HCT116 (cell line): ENCODE results near the gene ARL15.

ENCODE experiments used
- CEBPB ChIP-seq: IDR thresholded peaks from 2 replicates; pipeline ENCODE4 v1.6.1; 2012; ENCODE audit warnings: low read depth
- ELF1 ChIP-seq: IDR thresholded peaks from 2 replicates; pipeline ENCODE4 v1.6.1; 2012; ENCODE audit warnings: low read depth, borderline replicate concordance
- EZH2 ChIP-seq: fragments of 200-600 bp; sonication (generic); IDR thresholded peaks from 2 replicates; pipeline ENCODE4 v1.6.1; 2017; ENCODE audit warnings: antibody characterized with exemption, mixed run types
- EZH2phosphoT487 ChIP-seq: fragments of 200-600 bp; IDR thresholded peaks from 2 replicates; pipeline ENCODE4 v1.6.1; 2018; ENCODE audit warnings: antibody characterized with exemption, borderline replicate concordance
- POLR2A ChIP-seq: IDR thresholded peaks from 2 replicates; pipeline ENCODE4 v1.7.0; 2011; ENCODE audit warnings: borderline replicate concordance; ENCODE audit not compliant: insufficient read depth, insufficient read length; ENCODE audit errors: extremely low read depth
- POLR2AphosphoS5 ChIP-seq: IDR thresholded peaks from 2 replicates; pipeline ENCODE4 v1.6.1; 2011; ENCODE audit warnings: mild to moderate bottlenecking, low read depth, low read length, moderate library complexity
- RAD21 ChIP-seq: IDR thresholded peaks from 2 replicates; pipeline ENCODE4 v1.6.1; 2012; ENCODE audit warnings: low read depth, mild to moderate bottlenecking
- YY1 ChIP-seq: IDR thresholded peaks from 2 replicates; pipeline ENCODE4 v1.6.1; 2011; ENCODE audit warnings: low read length, low read depth, moderate library complexity, mild to moderate bottlenecking; ENCODE audit not compliant: insufficient replicate concordance; ENCODE audit errors: extremely low read depth
- ZFX ChIP-seq: fragments of 450-650 bp; IDR thresholded peaks from 2 replicates; pipeline ENCODE4 v1.6.1; 2017
- ZNF274 ChIP-seq: fragments of 200-500 bp; sonication (Bioruptor generic); IDR thresholded peaks from 2 replicates; pipeline ENCODE4 v1.6.1; 2014; ENCODE audit warnings: mild to moderate bottlenecking, low read depth, low read length, inconsistent platforms
- TF ChIP-seq, protein P1 (sequence below), 3 experiments: fragments of 200-600 bp in 1 of 3; sonication (generic) in 1 of 3; IDR thresholded peaks in 2 of 3; conservative IDR thresholded peaks in 1 of 3; 2 replicates each; pipeline ENCODE4 v1.5.1; 2012 to 2017; ENCODE audit warnings: low read depth in 2 of 3, low read length in 2 of 3, antibody characterized with exemption in 1 of 3, borderline replicate concordance in 1 of 3, control low read depth in 1 of 3, mild to moderate bottlenecking in 1 of 3, mixed read lengths in 1 of 3, mixed run types in 1 of 3, moderate library complexity in 1 of 3; ENCODE audit not compliant: insufficient read depth in 1 of 3

DNA sequence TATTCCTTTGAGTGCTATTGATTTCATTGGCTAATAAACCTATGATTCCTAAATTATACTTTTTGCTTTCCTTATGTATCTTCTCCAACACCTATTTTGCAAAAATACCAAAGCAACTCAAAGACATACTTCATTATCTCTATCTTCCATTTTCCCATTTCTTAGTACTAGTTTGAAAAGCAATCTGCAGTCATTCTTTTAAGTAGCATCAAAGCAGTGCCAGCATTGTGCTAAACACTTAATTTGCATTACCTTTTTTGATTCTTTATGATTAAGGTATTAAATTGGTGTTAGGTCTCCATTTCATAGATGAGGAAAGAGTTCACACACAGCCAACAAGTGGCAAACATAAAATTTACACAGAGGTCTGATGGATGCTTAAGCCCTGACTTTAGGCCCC is 330.3 kb downstream of the ARL15 start:
- no peak for TF ChIP-seq ZNF274
- no peak for TF ChIP-seq ELF1
- TF ChIP-seq, protein P1, sequence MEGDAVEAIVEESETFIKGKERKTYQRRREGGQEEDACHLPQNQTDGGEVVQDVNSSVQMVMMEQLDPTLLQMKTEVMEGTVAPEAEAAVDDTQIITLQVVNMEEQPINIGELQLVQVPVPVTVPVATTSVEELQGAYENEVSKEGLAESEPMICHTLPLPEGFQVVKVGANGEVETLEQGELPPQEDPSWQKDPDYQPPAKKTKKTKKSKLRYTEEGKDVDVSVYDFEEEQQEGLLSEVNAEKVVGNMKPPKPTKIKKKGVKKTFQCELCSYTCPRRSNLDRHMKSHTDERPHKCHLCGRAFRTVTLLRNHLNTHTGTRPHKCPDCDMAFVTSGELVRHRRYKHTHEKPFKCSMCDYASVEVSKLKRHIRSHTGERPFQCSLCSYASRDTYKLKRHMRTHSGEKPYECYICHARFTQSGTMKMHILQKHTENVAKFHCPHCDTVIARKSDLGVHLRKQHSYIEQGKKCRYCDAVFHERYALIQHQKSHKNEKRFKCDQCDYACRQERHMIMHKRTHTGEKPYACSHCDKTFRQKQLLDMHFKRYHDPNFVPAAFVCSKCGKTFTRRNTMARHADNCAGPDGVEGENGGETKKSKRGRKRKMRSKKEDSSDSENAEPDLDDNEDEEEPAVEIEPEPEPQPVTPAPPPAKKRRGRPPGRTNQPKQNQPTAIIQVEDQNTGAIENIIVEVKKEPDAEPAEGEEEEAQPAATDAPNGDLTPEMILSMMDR (IDR thresholded peaks at IDR 0.05 in 2 of 3, conservative IDR thresholded peaks at IDR 0.05 in 1 of 3; ENCODE audit: borderline replicate concordance in 1 of 3, insufficient read depth in 1 of 3, low read depth in 2 of 3, low read length in 2 of 3) = no peak
- TF ChIP-seq POLR2A = no peak
- no peak for TF ChIP-seq RAD21
- no peak for TF ChIP-seq ZFX
- no peak for TF ChIP-seq EZH2
- TF ChIP-seq EZH2phosphoT487 = no peak
- TF ChIP-seq CEBPB = no peak
- TF ChIP-seq YY1 = no peak
- TF ChIP-seq POLR2AphosphoS5 = no peak
